Neuron (in vitro differentiated cells): Measurements from ENCODE around the gene PMVK.

Source experiments
- H2AFZ ChIP-seq: one replicate; pipeline ENCODE4 v1.6.1; 2013; ENCODE audit warnings: low read depth, mild to moderate bottlenecking, inconsistent platforms, low read length, moderate library complexity
- H3K27me3 ChIP-seq: one replicate; pipeline ENCODE4 v1.6.1; 2013; ENCODE audit warnings: low read length; ENCODE audit not compliant: insufficient read depth
- H3K36me3 ChIP-seq: one replicate; pipeline ENCODE4 v1.6.1; 2013; ENCODE audit warnings: low read length; ENCODE audit not compliant: insufficient read depth
- H3K4me1 ChIP-seq: one replicate; pipeline ENCODE4 v1.6.1; 2013; ENCODE audit warnings: low read length; ENCODE audit not compliant: insufficient read depth
- H3K4me3 ChIP-seq: 2 replicates; pipeline ENCODE4 v1.5.1; 2013; ENCODE audit warnings: mild to moderate bottlenecking, low read length, moderate library complexity
- H3K9me3 ChIP-seq: one replicate; pipeline ENCODE4 v1.6.1; 2013; ENCODE audit warnings: low read length

The PMVK gene

DNA sequence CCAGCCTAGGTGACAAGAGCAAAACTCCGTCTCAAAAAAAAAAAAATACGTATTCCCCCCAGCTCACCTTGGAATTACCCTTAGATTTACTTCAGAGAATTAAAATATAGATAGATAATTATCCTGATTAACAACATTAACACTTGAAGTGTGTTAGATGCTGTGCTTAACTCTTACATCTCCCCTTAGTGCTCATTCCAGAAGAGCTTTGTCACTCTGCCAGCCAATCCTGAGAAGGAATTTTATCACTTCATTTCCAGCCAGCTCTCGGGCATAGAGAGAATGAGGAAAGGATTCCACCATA is 35.6 kb upstream of the PMVK start:
- Histone ChIP-seq H3K4me3 (no peak overlapping the region), H3K36me3 (peaks cover 7% of the 10 kb centered on the region), H3K27me3 (no peaks in the 10 kb centered on the region), H3K4me1 (peaks cover 56% of the 10 kb centered on the region), H2AFZ (no peak overlapping the region), H3K9me3 (no peaks in the 10 kb centered on the region)

GRCh38 chr1:154971341-154971998 is 35.0 kb upstream of the PMVK start:
- no peak overlapping the region for H2AFZ ChIP-seq
- peaks cover 14% of the 10 kb centered on the region for H3K36me3 ChIP-seq
- H3K27me3 ChIP-seq = no peaks in the 10 kb centered on the region
- peaks cover 51% of the 10 kb centered on the region for H3K4me1 ChIP-seq
- no peaks in the 10 kb centered on the region for H3K9me3 ChIP-seq
- peak overlapping the region; percentile 40 for H3K4me3 ChIP-seq

DNA sequence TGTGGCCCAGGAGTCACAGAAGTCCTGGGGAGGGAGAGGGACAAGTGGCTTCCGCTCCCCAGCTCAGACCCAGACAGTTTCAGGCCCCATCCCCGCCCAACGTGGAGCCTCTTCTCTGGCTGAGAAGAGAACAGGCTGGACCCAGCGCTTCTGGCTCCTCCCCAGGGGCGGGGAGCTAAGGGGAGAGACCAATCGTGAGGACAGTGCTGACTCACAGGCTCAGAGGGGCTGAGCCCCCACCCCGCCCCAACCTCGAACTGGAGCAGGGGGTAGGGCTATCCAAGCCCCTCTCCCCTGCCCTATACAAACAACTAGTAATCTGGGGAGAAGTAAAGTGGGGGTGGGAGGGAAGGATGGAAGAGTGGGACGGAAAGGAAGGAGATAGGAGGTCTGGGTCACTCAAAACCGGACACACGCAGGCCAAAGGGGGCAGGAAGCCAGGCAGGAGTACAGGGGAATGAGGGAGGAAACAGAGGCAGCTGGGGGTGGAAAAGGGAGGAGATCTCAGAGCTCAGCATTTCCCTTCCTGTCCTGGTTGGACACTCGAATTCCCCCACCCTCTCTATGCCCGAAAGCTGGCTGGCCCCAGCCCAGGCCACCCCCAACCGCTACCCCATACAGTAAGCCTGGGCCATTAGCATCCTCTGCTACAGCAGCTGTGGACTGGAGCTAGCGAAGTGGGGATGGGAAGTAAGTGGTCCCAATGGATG is 34.3 kb upstream of the PMVK start, which contains the start of gene SHC1:
SHC1 (minus strand) TSS at position 117 of the 710 bp plus-strand sequence. CDS start 221 bp downstream, outside the sequence.
- Histone ChIP-seq H3K36me3 (peaks cover 21% of the 10 kb centered on the region), H3K4me1 (peaks cover 44% of the 10 kb centered on the region), H3K27me3 (no peaks in the 10 kb centered on the region), H3K9me3 (no peaks in the 10 kb centered on the region), H3K4me3 (peak within 1 kb of the TSS; percentile 40), H2AFZ (no peak within 1 kb of the TSS)

GRCh38 chr1:154969860-154970452 is 33.4 kb upstream of the PMVK start:
- Histone ChIP-seq H3K36me3 (peaks cover 27% of the 10 kb centered on the region), H3K9me3 (no peaks in the 10 kb centered on the region), H3K4me1 (peaks cover 39% of the 10 kb centered on the region), H3K4me3 (peak overlapping the region; percentile 40), H3K27me3 (no peaks in the 10 kb centered on the region), H2AFZ (no peak overlapping the region)

DNA sequence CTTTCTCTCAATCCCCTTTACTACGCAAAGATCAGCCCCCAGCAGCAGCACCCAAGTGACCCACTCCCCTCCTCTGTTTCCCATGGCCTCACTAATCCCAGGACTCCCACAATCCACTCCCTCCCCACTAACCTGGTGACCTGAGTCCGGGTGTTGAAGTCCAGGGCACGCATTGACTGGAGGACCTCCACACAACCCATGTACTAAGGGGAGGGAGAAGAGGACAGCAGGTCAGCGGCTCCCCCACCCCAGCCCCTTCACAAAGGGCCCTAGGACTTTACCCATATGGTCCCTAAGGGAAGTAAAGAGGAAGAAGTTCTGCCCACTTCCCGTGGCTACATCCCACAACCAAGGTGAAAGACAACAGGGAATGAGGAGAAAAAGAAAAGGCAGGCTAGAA is 32.7 kb upstream of the PMVK start:
- H3K4me1 ChIP-seq = peaks cover 39% of the 10 kb centered on the region
- H3K4me3 ChIP-seq = peak overlapping the region; percentile 40
- no peak overlapping the region for H2AFZ ChIP-seq
- H3K27me3 ChIP-seq = no peaks in the 10 kb centered on the region
- no peaks in the 10 kb centered on the region for H3K9me3 ChIP-seq
- peaks cover 33% of the 10 kb centered on the region for H3K36me3 ChIP-seq

GRCh38 chr1:154968731-154969130 is 32.2 kb upstream of the PMVK start:
- H2AFZ ChIP-seq = no peak overlapping the region
- peaks cover 39% of the 10 kb centered on the region for H3K4me1 ChIP-seq
- H3K27me3 ChIP-seq = no peaks in the 10 kb centered on the region
- H3K36me3 ChIP-seq = peaks cover 37% of the 10 kb centered on the region
- H3K9me3 ChIP-seq = no peaks in the 10 kb centered on the region
- H3K4me3 ChIP-seq = no peak overlapping the region

GRCh38 chr1:154967331-154967950 is 30.9 kb upstream of the PMVK start:
- Histone ChIP-seq H3K36me3 (peaks cover 44% of the 10 kb centered on the region), H3K4me1 (peaks cover 44% of the 10 kb centered on the region), H3K4me3 (no peak overlapping the region), H3K27me3 (no peaks in the 10 kb centered on the region), H3K9me3 (no peaks in the 10 kb centered on the region), H2AFZ (no peak overlapping the region)

- Histone ChIP-seq H3K4me1 (peaks cover 41% of the 10 kb centered on the region), H2AFZ (no peak overlapping the region), H3K9me3 (no peaks in the 10 kb centered on the region), H3K27me3 (no peaks in the 10 kb centered on the region), H3K36me3 (peaks cover 44% of the 10 kb centered on the region), H3K4me3 (no peak overlapping the region)
Observed at GRCh38 chr1:154966111-154966510, 29.6 kb upstream of the PMVK start.

DNA sequence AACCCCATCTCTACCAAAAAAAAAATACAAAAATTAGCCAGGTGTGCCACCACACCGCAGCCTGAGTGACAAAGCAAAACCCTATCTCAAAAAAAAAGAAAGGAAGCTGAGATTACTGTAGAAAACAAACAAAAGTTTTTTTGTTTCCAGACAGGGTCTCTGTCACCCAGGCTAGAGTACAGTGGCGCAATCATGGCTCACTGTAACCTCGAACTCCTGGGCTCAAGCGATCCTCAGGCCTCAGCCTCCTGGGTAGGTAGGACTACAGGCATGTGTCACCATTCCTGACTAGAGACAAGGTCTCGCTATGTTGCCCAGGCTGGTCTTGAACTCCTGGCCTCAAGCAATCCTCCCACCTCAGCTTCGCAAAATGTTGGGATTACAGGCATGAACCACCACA is 27.8 kb upstream of the PMVK start:
- H3K36me3 ChIP-seq = peaks cover 48% of the 10 kb centered on the region

GRCh38 chr1:154963643-154964042 is 27.1 kb upstream of the PMVK start:
- H2AFZ ChIP-seq = no peak overlapping the region
- peaks cover 55% of the 10 kb centered on the region for H3K36me3 ChIP-seq
- no peak overlapping the region for H3K4me3 ChIP-seq
- H3K9me3 ChIP-seq = no peaks in the 10 kb centered on the region
- H3K4me1 ChIP-seq = peaks cover 27% of the 10 kb centered on the region
- no peaks in the 10 kb centered on the region for H3K27me3 ChIP-seq

More for the DNA sequence above, 27.8 kb upstream of the PMVK start:
- no peaks in the 10 kb centered on the region for H3K9me3 ChIP-seq
- H2AFZ ChIP-seq = no peak overlapping the region
- H3K4me1 ChIP-seq = peaks cover 32% of the 10 kb centered on the region
- H3K27me3 ChIP-seq = no peaks in the 10 kb centered on the region
- H3K4me3 ChIP-seq = no peak overlapping the region

GRCh38 chr1:154962795-154963330 is 26.3 kb upstream of the PMVK start:
- Histone ChIP-seq H3K36me3 (peaks cover 55% of the 10 kb centered on the region), H3K4me3 (peak overlapping the region; percentile 83), H3K9me3 (no peaks in the 10 kb centered on the region), H2AFZ (no peak overlapping the region), H3K27me3 (no peaks in the 10 kb centered on the region), H3K4me1 (peaks cover 25% of the 10 kb centered on the region)

GRCh38 chr1:154962156-154962749 is 25.7 kb upstream of the PMVK start:
- Histone ChIP-seq H3K36me3 (peaks cover 52% of the 10 kb centered on the region), H2AFZ (peak overlapping the region; percentile 64), H3K4me1 (peaks cover 26% of the 10 kb centered on the region), H3K27me3 (no peaks in the 10 kb centered on the region), H3K9me3 (no peaks in the 10 kb centered on the region), H3K4me3 (peak overlapping the region; percentile 83)
